ENCODE results near the gene MACROD2. TPM values are rescaled to one million over a fixed set of nuclear protein-coding genes. Genes with fewer than 3 reads are reported as not detected.

MACROD2 gene
- total RNA-seq, 1 donor, result 1.3 TPM

GRCh38 chr20:15475483-15475882 is 1480.2 kb downstream of the MACROD2 start:
- no peak for DNase-seq (ENCODE audit: low read depth)
- H3K4me3 ChIP-seq (ENCODE audit: low read depth, low read length), result no peak overlapping the region
- TF ChIP-seq CTCF (IDR thresholded peaks at IDR 0.05; ENCODE audit: insufficient read depth, low read length), result no peak

- no peak for TF ChIP-seq CTCF (IDR thresholded peaks at IDR 0.05; ENCODE audit: insufficient read depth, low read length)
- no peak for DNase-seq (ENCODE audit: low read depth)
- H3K4me3 ChIP-seq (ENCODE audit: low read depth, low read length), result no peak overlapping the region
Measured at GRCh38 chr20:15476186-15476585, 1480.9 kb downstream of the MACROD2 start.

GRCh38 chr20:15476781-15477180 is 1481.5 kb downstream of the MACROD2 start:
- no peak for DNase-seq (ENCODE audit: low read depth)
- no peak overlapping the region for H3K4me3 ChIP-seq (ENCODE audit: low read depth, low read length)
- no peak for TF ChIP-seq CTCF (IDR thresholded peaks at IDR 0.05; ENCODE audit: insufficient read depth, low read length)

GRCh38 chr20:15482525-15482924 is 1487.2 kb downstream of the MACROD2 start:
- no peak for TF ChIP-seq CTCF (IDR thresholded peaks at IDR 0.05; ENCODE audit: insufficient read depth, low read length)
- no peak overlapping the region for H3K4me3 ChIP-seq (ENCODE audit: low read depth, low read length)
- DNase-seq (ENCODE audit: low read depth), result no peak

GRCh38 chr20:15485519-15485918 is 1490.2 kb downstream of the MACROD2 start:
- DNase-seq (ENCODE audit: low read depth), result no peak
- TF ChIP-seq CTCF (IDR thresholded peaks at IDR 0.05; ENCODE audit: insufficient read depth, low read length), result no peak
- H3K4me3 ChIP-seq (ENCODE audit: low read depth, low read length), result no peak overlapping the region

GRCh38 chr20:15487030-15487429 is 1491.7 kb downstream of the MACROD2 start:
- DNase-seq (ENCODE audit: low read depth), result no peak
- no peak overlapping the region for H3K4me3 ChIP-seq (ENCODE audit: low read depth, low read length)
- no peak for TF ChIP-seq CTCF (IDR thresholded peaks at IDR 0.05; ENCODE audit: insufficient read depth, low read length)

- no peak for DNase-seq (ENCODE audit: low read depth)
- no peak for TF ChIP-seq CTCF (IDR thresholded peaks at IDR 0.05; ENCODE audit: insufficient read depth, low read length)
- H3K4me3 ChIP-seq (ENCODE audit: low read depth, low read length), result no peak overlapping the region
Measured at GRCh38 chr20:15487682-15488081, 1492.4 kb downstream of the MACROD2 start.
